GM23338 (cell line): Measurements from ENCODE around the gene SLC9A9. TPM values are rescaled to one million over a fixed set of nuclear protein-coding genes. Genes with fewer than 3 reads are reported as not detected.

Experiments
- ATAC-seq: fragments of 200-7000 bp; cut with Tn5 transposase; 3 replicates; pipeline ENCODE4 v1.9.1; 2020
- DNase-seq: peaks from one replicate; pipeline ENCODE4 v3.0.0-alpha.2; 2015; ENCODE audit warnings: low spot score
- H2AFZ ChIP-seq: fragments of 200-600 bp; sonication (generic); 2 replicates; pipeline ENCODE4 v1.8.0; 2016; ENCODE audit warnings: antibody characterized with exemption, mild to moderate bottlenecking, moderate library complexity
- H3F3A ChIP-seq: fragments of 200-600 bp; sonication (generic); replicated peaks from 2 replicates; pipeline ENCODE4 v1.8.0; 2017; ENCODE audit warnings: antibody characterized with exemption, mixed run types, low read depth
- H3K27ac ChIP-seq: fragments of 200-600 bp; sonication (generic); 2 replicates; pipeline ENCODE4 v1.6.1; 2016; ENCODE audit warnings: low read depth
- H3K27me3 ChIP-seq: fragments of 200-600 bp; sonication (generic); 2 replicates; pipeline ENCODE4 v1.8.0; 2016; ENCODE audit warnings: mild to moderate bottlenecking, mixed run types, moderate library complexity; ENCODE audit not compliant: insufficient read depth
- H3K36me3 ChIP-seq: fragments of 200-600 bp; sonication (generic); 2 replicates; pipeline ENCODE4 v1.8.0; 2016; ENCODE audit warnings: mild to moderate bottlenecking; ENCODE audit not compliant: insufficient read depth
- H3K4me1 ChIP-seq: fragments of 200-600 bp; sonication (generic); 2 replicates; pipeline ENCODE4 v1.8.0; 2016; ENCODE audit warnings: mild to moderate bottlenecking, moderate library complexity; ENCODE audit not compliant: insufficient read depth
- H3K4me2 ChIP-seq: fragments of 200-600 bp; sonication (generic); 2 replicates; pipeline ENCODE4 v1.7.1; 2017; ENCODE audit warnings: mixed run types
- H3K4me3 ChIP-seq: fragments of 200-600 bp; sonication (generic); 2 replicates; pipeline ENCODE4 v1.6.1; 2016; ENCODE audit warnings: mixed run types
- H3K79me2 ChIP-seq: fragments of 200-600 bp; sonication (generic); replicated peaks from 2 replicates; pipeline ENCODE4 v1.8.0; 2017; ENCODE audit warnings: mild to moderate bottlenecking; ENCODE audit not compliant: insufficient read depth
- H3K9me2 ChIP-seq: fragments of 200-600 bp; sonication (generic); 2 replicates; pipeline ENCODE4 v1.8.0; 2017; ENCODE audit not compliant: insufficient read depth
- H4K20me1 ChIP-seq: fragments of 200-600 bp; sonication (generic); replicated peaks from 2 replicates; pipeline ENCODE4 v1.8.0; 2017; ENCODE audit warnings: mild to moderate bottlenecking; ENCODE audit not compliant: insufficient read depth
- H3K27ac Mint-ChIP-seq: 2 replicates; pipeline ENCODE4 v1.8.0; 2020; ENCODE audit warnings: inconsistent platforms, mild to moderate bottlenecking, moderate library complexity, mixed read lengths
- H3K27me3 Mint-ChIP-seq: 3 replicates; pipeline ENCODE4 v1.8.0; 2022; ENCODE audit warnings: low read depth, mild to moderate bottlenecking, moderate library complexity, mixed read lengths, inconsistent platforms; ENCODE audit not compliant: insufficient read depth, poor library complexity
- H3K36me3 Mint-ChIP-seq: 3 replicates; pipeline ENCODE4 v1.8.0; 2021; ENCODE audit warnings: low read depth, mild to moderate bottlenecking, inconsistent platforms, moderate library complexity, mixed read lengths
- H3K4me1 Mint-ChIP-seq: 3 replicates; pipeline ENCODE4 v1.8.0; 2020; ENCODE audit warnings: mild to moderate bottlenecking, inconsistent platforms, mixed read lengths
- H3K4me3 Mint-ChIP-seq: 3 replicates; pipeline ENCODE4 v1.8.0; 2021; ENCODE audit warnings: moderate library complexity, mild to moderate bottlenecking, inconsistent platforms, mixed read lengths
- H3K9me3 Mint-ChIP-seq: 3 replicates; pipeline ENCODE4 v1.8.0; 2020; ENCODE audit warnings: moderate library complexity, mild to moderate bottlenecking, inconsistent platforms, mixed read lengths
- CREB1 ChIP-seq: fragments of 250-450 bp; sonication (Bioruptor Pico); IDR thresholded peaks from 2 replicates; pipeline ENCODE4 v1.5.0; 2020; ENCODE audit warnings: low read depth, mild to moderate bottlenecking, moderate library complexity
- JUNB ChIP-seq: IDR thresholded peaks from one replicate; pipeline ENCODE4 v1.6.1; 2016; ENCODE audit warnings: antibody characterized with exemption; ENCODE audit not compliant: unreplicated experiment
- NANOG ChIP-seq: IDR thresholded peaks from 2 replicates; pipeline ENCODE4 v1.6.1; 2016; ENCODE audit warnings: antibody characterized with exemption, borderline replicate concordance
- ZNF114 ChIP-seq: fragments of 250-450 bp; sonication (Bioruptor Pico); IDR thresholded peaks from 2 replicates; pipeline ENCODE4 v1.5.0; 2020; ENCODE audit warnings: mild to moderate bottlenecking, moderate library complexity
- polyA plus RNA-seq: library from polyadenylated mRNA; unstranded; fragments of >200 nt; fragmentation: Nextera tagmentation; extraction: Ambion mirVana; gene quantifications from 2 replicates; pipeline ENCODE4 v1.2.1, GENCODE V29; 2016
- total RNA-seq: library from RNA; depleted of rRNA; stranded (reverse); fragments of >200 nt; shearing (Covaris generic); gene quantifications from 2 replicates; pipeline ENCODE4 v1.2.3, GENCODE V29; 2014
- TF ChIP-seq, protein P1 (sequence below): fragments of 250-450 bp; sonication (Bioruptor Pico); IDR thresholded peaks from 2 replicates; pipeline ENCODE4 v1.5.0; 2020; ENCODE audit warnings: mild to moderate bottlenecking, moderate library complexity
- TF ChIP-seq, protein P2 (sequence below): IDR thresholded peaks from one replicate; pipeline ENCODE4 v1.6.1; 2018; ENCODE audit warnings: antibody characterized with exemption; ENCODE audit not compliant: unreplicated experiment
- TF ChIP-seq, protein P3 (sequence below): IDR thresholded peaks from 2 replicates; pipeline ENCODE4 v1.6.1; 2016; ENCODE audit warnings: antibody characterized with exemption

Gene SLC9A9
- total and polyA plus RNA-seq, 2 experiments from 2014 or later: 1.3 to 1.6 TPM

DNA sequence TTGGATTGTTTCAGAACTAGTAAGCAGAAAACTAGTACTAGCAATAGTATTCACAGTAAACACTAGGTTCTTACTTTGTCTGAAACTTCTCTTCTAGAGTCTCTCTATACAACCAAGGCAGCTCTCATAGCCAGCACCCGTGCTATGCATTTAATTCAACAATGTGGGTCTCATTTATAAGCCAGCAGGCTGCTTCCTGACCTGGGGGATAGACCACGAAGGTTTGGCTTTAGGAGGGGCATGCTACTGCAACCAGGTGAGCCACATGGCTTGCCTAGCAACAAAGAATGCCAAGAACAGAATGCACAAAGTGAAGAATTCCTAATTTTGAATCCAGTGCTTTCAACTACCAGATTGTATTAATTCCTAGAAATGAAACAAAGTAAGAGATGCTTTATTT lies 514.9 kb downstream of the SLC9A9 start:
- H3K4me2 ChIP-seq: no peak overlapping the region
- no peaks in the 10 kb centered on the region for H3K79me2 ChIP-seq
- no peaks in the 10 kb centered on the region for H3K27me3 ChIP-seq
- peak overlapping the region; percentile 2; the same call in 1 of the 2 replicates for H2AFZ ChIP-seq
- H3K36me3 ChIP-seq: no peaks in the 10 kb centered on the region
- H4K20me1 ChIP-seq: no peaks in the 10 kb centered on the region
- no peaks in the 10 kb centered on the region for H3F3A ChIP-seq
- no peak for DNase-seq
- no peaks in the 10 kb centered on the region for H3K36me3 Mint-ChIP-seq
- H3K9me2 ChIP-seq: no peaks in the 10 kb centered on the region
- ATAC-seq: no peak
- H3K9me3 Mint-ChIP-seq: no peaks in the 10 kb centered on the region; the same call in 2 of the 3 replicates
- TF ChIP-seq JUNB: no peak
- no peak for TF ChIP-seq CREB1 (CRISPR knock-in tag)
- TF ChIP-seq, protein P1, sequence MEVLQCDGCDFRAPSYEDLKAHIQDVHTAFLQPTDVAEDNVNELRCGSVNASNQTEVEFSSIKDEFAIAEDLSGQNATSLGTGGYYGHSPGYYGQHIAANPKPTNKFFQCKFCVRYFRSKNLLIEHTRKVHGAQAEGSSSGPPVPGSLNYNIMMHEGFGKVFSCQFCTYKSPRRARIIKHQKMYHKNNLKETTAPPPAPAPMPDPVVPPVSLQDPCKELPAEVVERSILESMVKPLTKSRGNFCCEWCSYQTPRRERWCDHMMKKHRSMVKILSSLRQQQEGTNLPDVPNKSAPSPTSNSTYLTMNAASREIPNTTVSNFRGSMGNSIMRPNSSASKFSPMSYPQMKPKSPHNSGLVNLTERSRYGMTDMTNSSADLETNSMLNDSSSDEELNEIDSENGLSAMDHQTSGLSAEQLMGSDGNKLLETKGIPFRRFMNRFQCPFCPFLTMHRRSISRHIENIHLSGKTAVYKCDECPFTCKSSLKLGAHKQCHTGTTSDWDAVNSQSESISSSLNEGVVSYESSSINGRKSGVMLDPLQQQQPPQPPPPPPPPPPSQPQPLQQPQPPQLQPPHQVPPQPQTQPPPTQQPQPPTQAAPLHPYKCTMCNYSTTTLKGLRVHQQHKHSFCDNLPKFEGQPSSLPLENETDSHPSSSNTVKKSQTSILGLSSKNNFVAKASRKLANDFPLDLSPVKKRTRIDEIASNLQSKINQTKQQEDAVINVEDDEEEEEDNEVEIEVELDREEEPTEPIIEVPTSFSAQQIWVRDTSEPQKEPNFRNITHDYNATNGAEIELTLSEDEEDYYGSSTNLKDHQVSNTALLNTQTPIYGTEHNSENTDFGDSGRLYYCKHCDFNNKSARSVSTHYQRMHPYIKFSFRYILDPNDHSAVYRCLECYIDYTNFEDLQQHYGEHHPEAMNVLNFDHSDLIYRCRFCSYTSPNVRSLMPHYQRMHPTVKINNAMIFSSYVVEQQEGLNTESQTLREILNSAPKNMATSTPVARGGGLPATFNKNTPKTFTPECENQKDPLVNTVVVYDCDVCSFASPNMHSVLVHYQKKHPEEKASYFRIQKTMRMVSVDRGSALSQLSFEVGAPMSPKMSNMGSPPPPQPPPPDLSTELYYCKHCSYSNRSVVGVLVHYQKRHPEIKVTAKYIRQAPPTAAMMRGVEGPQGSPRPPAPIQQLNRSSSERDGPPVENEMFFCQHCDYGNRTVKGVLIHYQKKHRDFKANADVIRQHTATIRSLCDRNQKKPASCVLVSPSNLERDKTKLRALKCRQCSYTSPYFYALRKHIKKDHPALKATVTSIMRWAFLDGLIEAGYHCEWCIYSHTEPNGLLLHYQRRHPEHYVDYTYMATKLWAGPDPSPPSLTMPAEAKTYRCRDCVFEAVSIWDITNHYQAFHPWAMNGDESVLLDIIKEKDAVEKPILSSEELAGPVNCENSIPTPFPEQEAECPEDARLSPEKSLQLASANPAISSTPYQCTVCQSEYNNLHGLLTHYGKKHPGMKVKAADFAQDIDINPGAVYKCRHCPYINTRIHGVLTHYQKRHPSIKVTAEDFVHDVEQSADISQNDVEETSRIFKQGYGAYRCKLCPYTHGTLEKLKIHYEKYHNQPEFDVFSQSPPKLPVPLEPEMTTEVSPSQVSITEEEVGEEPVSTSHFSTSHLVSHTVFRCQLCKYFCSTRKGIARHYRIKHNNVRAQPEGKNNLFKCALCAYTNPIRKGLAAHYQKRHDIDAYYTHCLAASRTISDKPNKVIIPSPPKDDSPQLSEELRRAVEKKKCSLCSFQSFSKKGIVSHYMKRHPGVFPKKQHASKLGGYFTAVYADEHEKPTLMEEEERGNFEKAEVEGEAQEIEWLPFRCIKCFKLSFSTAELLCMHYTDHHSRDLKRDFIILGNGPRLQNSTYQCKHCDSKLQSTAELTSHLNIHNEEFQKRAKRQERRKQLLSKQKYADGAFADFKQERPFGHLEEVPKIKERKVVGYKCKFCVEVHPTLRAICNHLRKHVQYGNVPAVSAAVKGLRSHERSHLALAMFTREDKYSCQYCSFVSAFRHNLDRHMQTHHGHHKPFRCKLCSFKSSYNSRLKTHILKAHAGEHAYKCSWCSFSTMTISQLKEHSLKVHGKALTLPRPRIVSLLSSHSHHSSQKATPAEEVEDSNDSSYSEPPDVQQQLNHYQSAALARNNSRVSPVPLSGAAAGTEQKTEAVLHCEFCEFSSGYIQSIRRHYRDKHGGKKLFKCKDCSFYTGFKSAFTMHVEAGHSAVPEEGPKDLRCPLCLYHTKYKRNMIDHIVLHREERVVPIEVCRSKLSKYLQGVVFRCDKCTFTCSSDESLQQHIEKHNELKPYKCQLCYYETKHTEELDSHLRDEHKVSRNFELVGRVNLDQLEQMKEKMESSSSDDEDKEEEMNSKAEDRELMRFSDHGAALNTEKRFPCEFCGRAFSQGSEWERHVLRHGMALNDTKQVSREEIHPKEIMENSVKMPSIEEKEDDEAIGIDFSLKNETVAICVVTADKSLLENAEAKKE (CRISPR knock-in tag): no peak
- no peak for TF ChIP-seq NANOG
- TF ChIP-seq, protein P2, sequence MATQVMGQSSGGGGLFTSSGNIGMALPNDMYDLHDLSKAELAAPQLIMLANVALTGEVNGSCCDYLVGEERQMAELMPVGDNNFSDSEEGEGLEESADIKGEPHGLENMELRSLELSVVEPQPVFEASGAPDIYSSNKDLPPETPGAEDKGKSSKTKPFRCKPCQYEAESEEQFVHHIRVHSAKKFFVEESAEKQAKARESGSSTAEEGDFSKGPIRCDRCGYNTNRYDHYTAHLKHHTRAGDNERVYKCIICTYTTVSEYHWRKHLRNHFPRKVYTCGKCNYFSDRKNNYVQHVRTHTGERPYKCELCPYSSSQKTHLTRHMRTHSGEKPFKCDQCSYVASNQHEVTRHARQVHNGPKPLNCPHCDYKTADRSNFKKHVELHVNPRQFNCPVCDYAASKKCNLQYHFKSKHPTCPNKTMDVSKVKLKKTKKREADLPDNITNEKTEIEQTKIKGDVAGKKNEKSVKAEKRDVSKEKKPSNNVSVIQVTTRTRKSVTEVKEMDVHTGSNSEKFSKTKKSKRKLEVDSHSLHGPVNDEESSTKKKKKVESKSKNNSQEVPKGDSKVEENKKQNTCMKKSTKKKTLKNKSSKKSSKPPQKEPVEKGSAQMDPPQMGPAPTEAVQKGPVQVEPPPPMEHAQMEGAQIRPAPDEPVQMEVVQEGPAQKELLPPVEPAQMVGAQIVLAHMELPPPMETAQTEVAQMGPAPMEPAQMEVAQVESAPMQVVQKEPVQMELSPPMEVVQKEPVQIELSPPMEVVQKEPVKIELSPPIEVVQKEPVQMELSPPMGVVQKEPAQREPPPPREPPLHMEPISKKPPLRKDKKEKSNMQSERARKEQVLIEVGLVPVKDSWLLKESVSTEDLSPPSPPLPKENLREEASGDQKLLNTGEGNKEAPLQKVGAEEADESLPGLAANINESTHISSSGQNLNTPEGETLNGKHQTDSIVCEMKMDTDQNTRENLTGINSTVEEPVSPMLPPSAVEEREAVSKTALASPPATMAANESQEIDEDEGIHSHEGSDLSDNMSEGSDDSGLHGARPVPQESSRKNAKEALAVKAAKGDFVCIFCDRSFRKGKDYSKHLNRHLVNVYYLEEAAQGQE: no peak
- TF ChIP-seq, protein P3, sequence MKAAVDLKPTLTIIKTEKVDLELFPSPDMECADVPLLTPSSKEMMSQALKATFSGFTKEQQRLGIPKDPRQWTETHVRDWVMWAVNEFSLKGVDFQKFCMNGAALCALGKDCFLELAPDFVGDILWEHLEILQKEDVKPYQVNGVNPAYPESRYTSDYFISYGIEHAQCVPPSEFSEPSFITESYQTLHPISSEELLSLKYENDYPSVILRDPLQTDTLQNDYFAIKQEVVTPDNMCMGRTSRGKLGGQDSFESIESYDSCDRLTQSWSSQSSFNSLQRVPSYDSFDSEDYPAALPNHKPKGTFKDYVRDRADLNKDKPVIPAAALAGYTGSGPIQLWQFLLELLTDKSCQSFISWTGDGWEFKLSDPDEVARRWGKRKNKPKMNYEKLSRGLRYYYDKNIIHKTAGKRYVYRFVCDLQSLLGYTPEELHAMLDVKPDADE: no peak
- no peak for TF ChIP-seq ZNF114
- H3K4me3 Mint-ChIP-seq: no peak overlapping the region
- H3K27ac Mint-ChIP-seq: no peak overlapping the region
- H3K4me3 ChIP-seq: no peak overlapping the region
- peaks cover 13% of the 10 kb centered on the region; the same call in 1 of the 2 replicates for H3K4me1 ChIP-seq
- peaks cover 2% of the 10 kb centered on the region for H3K27me3 Mint-ChIP-seq
- no peak overlapping the region for H3K27ac ChIP-seq
- peaks cover 16% of the 10 kb centered on the region for H3K4me1 Mint-ChIP-seq
